Measurements from ENCODE around the gene NSUN2. TPM values are rescaled to one million over a fixed set of nuclear protein-coding genes. Genes with fewer than 3 reads are reported as not detected.

NSUN2 gene
- total and polyA plus RNA-seq, 2 experiments from 2014 or later = 65.4 to 112 TPM

GRCh38 chr5:6649681-6650080 is 16.8 kb upstream of the NSUN2 start:
- Histone ChIP-seq H3K27ac (ENCODE audit: low read depth) (no peak overlapping the region), H3K4me1 (ENCODE audit: insufficient read depth) (peaks cover 22% of the 10 kb centered on the region), H3K4me3 (0 out of 2 replicates have a peak overlapping the region, but pooled peaks have one; percentile 28), H2AFZ (no peak overlapping the region), H3K4me2 (peak overlapping the region; percentile 61; the same call in 1 of the 2 replicates), H3F3A (replicated peaks; ENCODE audit: low read depth) (no peaks in the 10 kb centered on the region), H3K27me3 (ENCODE audit: insufficient read depth) (no peaks in the 10 kb centered on the region), H4K20me1 (replicated peaks; ENCODE audit: insufficient read depth) (peaks cover 16% of the 10 kb centered on the region), H3K79me2 (replicated peaks; ENCODE audit: insufficient read depth) (peaks cover 66% of the 10 kb centered on the region), H3K9me2 (ENCODE audit: insufficient read depth) (no peaks in the 10 kb centered on the region), H3K36me3 (ENCODE audit: insufficient read depth) (no peaks in the 10 kb centered on the region)
- Mint-ChIP-seq H3K27ac (0 out of 2 replicates have a peak overlapping the region, but pooled peaks have one; percentile 45), H3K27me3 (ENCODE audit: insufficient read depth, low read depth, poor library complexity) (no peaks in the 10 kb centered on the region), H3K36me3 (ENCODE audit: low read depth) (peaks cover 16% of the 10 kb centered on the region), H3K4me3 (peak overlapping the region; percentile 1; the same call in 1 of the 3 replicates), H3K4me1 (peaks cover 24% of the 10 kb centered on the region), H3K9me3 (no peaks in the 10 kb centered on the region; the same call in 2 of the 3 replicates)
- ATAC-seq = no peak
- TF ChIP-seq CTCF (conservative IDR thresholded peaks at IDR 0.05; ENCODE audit: low read depth in 2 of 2) (no peak), ZNF114 (CRISPR knock-in tag; IDR thresholded peaks at IDR 0.05) (no peak), EZH2 (IDR thresholded peaks at IDR 0.05; ENCODE audit: low read depth, unreplicated experiment) (no peak), POLR2AphosphoS5 (IDR thresholded peaks at IDR 0.05; ENCODE audit: low read depth) (no peak), ZNF462 (CRISPR knock-in tag; IDR thresholded peaks at IDR 0.05) (no peak), JUNB (IDR thresholded peaks at IDR 0.05; ENCODE audit: unreplicated experiment) (no peak), NANOG (IDR thresholded peaks at IDR 0.05; ENCODE audit: borderline replicate concordance) (no peak), ZNF331 (CRISPR knock-in tag; IDR thresholded peaks at IDR 0.05; ENCODE audit: low read depth) (no peak), EZH2phosphoT487 (IDR thresholded peaks at IDR 0.05; ENCODE audit: unreplicated experiment) (no peak), STAT1 (IDR thresholded peaks at IDR 0.05; ENCODE audit: unreplicated experiment) (no peak), CREB1 (CRISPR knock-in tag; IDR thresholded peaks at IDR 0.05; ENCODE audit: low read depth) (no peak)
- TF ChIP-seq, protein P1, sequence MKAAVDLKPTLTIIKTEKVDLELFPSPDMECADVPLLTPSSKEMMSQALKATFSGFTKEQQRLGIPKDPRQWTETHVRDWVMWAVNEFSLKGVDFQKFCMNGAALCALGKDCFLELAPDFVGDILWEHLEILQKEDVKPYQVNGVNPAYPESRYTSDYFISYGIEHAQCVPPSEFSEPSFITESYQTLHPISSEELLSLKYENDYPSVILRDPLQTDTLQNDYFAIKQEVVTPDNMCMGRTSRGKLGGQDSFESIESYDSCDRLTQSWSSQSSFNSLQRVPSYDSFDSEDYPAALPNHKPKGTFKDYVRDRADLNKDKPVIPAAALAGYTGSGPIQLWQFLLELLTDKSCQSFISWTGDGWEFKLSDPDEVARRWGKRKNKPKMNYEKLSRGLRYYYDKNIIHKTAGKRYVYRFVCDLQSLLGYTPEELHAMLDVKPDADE (IDR thresholded peaks at IDR 0.05) = no peak
- TF ChIP-seq, protein P2, sequence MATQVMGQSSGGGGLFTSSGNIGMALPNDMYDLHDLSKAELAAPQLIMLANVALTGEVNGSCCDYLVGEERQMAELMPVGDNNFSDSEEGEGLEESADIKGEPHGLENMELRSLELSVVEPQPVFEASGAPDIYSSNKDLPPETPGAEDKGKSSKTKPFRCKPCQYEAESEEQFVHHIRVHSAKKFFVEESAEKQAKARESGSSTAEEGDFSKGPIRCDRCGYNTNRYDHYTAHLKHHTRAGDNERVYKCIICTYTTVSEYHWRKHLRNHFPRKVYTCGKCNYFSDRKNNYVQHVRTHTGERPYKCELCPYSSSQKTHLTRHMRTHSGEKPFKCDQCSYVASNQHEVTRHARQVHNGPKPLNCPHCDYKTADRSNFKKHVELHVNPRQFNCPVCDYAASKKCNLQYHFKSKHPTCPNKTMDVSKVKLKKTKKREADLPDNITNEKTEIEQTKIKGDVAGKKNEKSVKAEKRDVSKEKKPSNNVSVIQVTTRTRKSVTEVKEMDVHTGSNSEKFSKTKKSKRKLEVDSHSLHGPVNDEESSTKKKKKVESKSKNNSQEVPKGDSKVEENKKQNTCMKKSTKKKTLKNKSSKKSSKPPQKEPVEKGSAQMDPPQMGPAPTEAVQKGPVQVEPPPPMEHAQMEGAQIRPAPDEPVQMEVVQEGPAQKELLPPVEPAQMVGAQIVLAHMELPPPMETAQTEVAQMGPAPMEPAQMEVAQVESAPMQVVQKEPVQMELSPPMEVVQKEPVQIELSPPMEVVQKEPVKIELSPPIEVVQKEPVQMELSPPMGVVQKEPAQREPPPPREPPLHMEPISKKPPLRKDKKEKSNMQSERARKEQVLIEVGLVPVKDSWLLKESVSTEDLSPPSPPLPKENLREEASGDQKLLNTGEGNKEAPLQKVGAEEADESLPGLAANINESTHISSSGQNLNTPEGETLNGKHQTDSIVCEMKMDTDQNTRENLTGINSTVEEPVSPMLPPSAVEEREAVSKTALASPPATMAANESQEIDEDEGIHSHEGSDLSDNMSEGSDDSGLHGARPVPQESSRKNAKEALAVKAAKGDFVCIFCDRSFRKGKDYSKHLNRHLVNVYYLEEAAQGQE (IDR thresholded peaks at IDR 0.05; ENCODE audit: unreplicated experiment) = no peak
- DNase-seq (ENCODE audit: low spot score) = no peak
